NB4 (cell line): ENCODE results near the gene TSEN54.

Experiments
- DNase-seq: peaks from one replicate; pipeline ENCODE4 v3.0.0; 2010; ENCODE audit warnings: low read depth
- H3K4me3 ChIP-seq: one replicate; pipeline ENCODE4 v1.5.1; 2011; ENCODE audit warnings: mild to moderate bottlenecking, low read depth, low read length, moderate library complexity
- CTCF ChIP-seq: IDR thresholded peaks from one replicate; pipeline ENCODE4 v1.5.1; 2012; ENCODE audit warnings: low read depth, low read length
- MAX ChIP-seq: IDR thresholded peaks from 2 replicates; pipeline ENCODE4 v1.6.1; 2011; ENCODE audit warnings: low read depth, low read length
- MYC ChIP-seq: IDR thresholded peaks from 2 replicates; pipeline ENCODE4 v1.6.1; 2011; ENCODE audit warnings: low read depth, low read length
- POLR2A ChIP-seq: IDR thresholded peaks from 2 replicates; pipeline ENCODE4 v1.6.1; 2011; ENCODE audit warnings: mild to moderate bottlenecking; ENCODE audit not compliant: insufficient read length; ENCODE audit errors: extremely low read depth

The TSEN54 gene

GRCh38 chr17:75496005-75496404 is 20.3 kb upstream of the TSEN54 start:
- DNase-seq = no peak
- H3K4me3 ChIP-seq = no peak overlapping the region
- no peak for TF ChIP-seq MAX
- no peak for TF ChIP-seq MYC
- no peak for TF ChIP-seq POLR2A
- TF ChIP-seq CTCF = no peak

- no peak overlapping the region for H3K4me3 ChIP-seq
- TF ChIP-seq MAX = no peak
- TF ChIP-seq CTCF = no peak
- no peak for TF ChIP-seq MYC
- TF ChIP-seq POLR2A = no peak
- no peak for DNase-seq
These were observed 18.1 kb upstream of the TSEN54 start for GRCh38 chr17:75498039-75498725.

GRCh38 chr17:75498726-75499213 is 17.6 kb upstream of the TSEN54 start:
- TF ChIP-seq MYC (no peak), POLR2A (no peak), MAX (no peak), CTCF (no peak)
- peak; percentile 22 for DNase-seq
- H3K4me3 ChIP-seq = no peak overlapping the region

- no peak overlapping the region for H3K4me3 ChIP-seq
- TF ChIP-seq POLR2A (no peak), MYC (no peak), CTCF (no peak), MAX (no peak)
- peak; percentile 28 for DNase-seq
These were observed 16.9 kb upstream of the TSEN54 start for GRCh38 chr17:75499313-75500022.

GRCh38 chr17:75500419-75501216 is 15.7 kb upstream of the TSEN54 start:
- no peak for TF ChIP-seq MAX
- TF ChIP-seq POLR2A = no peak
- no peak for TF ChIP-seq MYC
- TF ChIP-seq CTCF = no peak
- no peak for DNase-seq
- no peak overlapping the region for H3K4me3 ChIP-seq
